Activated CD4-positive, alpha-beta memory T cell treated with anti-CD3 and anti-CD28 coated beads, Interleukin-2, amount 10 ng/mL, durations not matched to agents 7 days and 5 days (primary cell): ENCODE results near the gene HAUS7. TPM values are rescaled to one million over a fixed set of nuclear protein-coding genes. Genes with fewer than 3 reads are reported as not detected.
"Not testable (repeated sequence)": the region's sequence is repeated elsewhere in the genome, so short reads cannot be mapped to it uniquely, and the experiment has no call there.

Experiments
- CTCF ChIA-PET: fragments of 350-600 bp; sonication (Branson Sonifier 250); formaldehyde crosslinking; loops from one replicate; lab custom pipeline; 2021; ENCODE audit warnings: antibody characterized with exemption, inconsistent platforms; lab: Charles Lee
- POLR2A ChIA-PET: fragments of 350-600 bp; sonication (Branson Sonifier 250); formaldehyde crosslinking; loops from one replicate; lab custom pipeline; 2021; ENCODE audit warnings: antibody characterized with exemption; lab: Charles Lee
- DNase-seq: peaks from one replicate; pipeline ENCODE4 v3.0.0-alpha.2; 2020
- H3K27ac Mint-ChIP-seq: one replicate; pipeline ENCODE4 v1.8.0; 2021; ENCODE audit warnings: mild to moderate bottlenecking, mixed read lengths
- H3K27me3 Mint-ChIP-seq: one replicate; pipeline ENCODE4 v1.8.0; 2021; ENCODE audit warnings: mixed read lengths
- H3K36me3 Mint-ChIP-seq: one replicate; pipeline ENCODE4 v1.8.0; 2021; ENCODE audit warnings: low read depth, mixed read lengths
- H3K4me1 Mint-ChIP-seq: one replicate; pipeline ENCODE4 v1.8.0; 2021; ENCODE audit warnings: mixed read lengths
- H3K4me3 Mint-ChIP-seq: one replicate; pipeline ENCODE4 v1.8.0; 2021; ENCODE audit warnings: mild to moderate bottlenecking, mixed read lengths
- H3K9me3 Mint-ChIP-seq: one replicate; pipeline ENCODE4 v1.8.0; 2021; ENCODE audit warnings: mixed read lengths
- total RNA-seq, 2 experiments: library from RNA; stranded (reverse); gene quantifications; one replicate each; pipeline ENCODE4 v1.2.3, GENCODE V29; 2021

The HAUS7 gene
- total RNA-seq, 2 experiments from 2014 or later: 33.8 to 40.5 TPM

GRCh38 chrX:153409414-153410101, 60.8 kb downstream of the HAUS7 start:
- Mint-ChIP-seq H3K36me3 (no peaks in the 10 kb centered on the region), H3K27me3 (peaks cover 5% of the 10 kb centered on the region), H3K4me3 (no peak overlapping the region), H3K9me3 (no peaks in the 10 kb centered on the region), H3K4me1 (peaks cover 19% of the 10 kb centered on the region), H3K27ac (no peak overlapping the region)
- ChIA-PET CTCF (no interaction called here), POLR2A (no interaction called here)
- no peak for DNase-seq

GRCh38 chrX:153408871-153409351, 61.5 kb downstream of the HAUS7 start:
- CTCF ChIA-PET: no interaction called here
- H3K27me3 Mint-ChIP-seq: peaks cover 5% of the 10 kb centered on the region
- H3K4me3 Mint-ChIP-seq: no peak overlapping the region
- H3K4me1 Mint-ChIP-seq: peaks cover 21% of the 10 kb centered on the region
- no peak overlapping the region for H3K27ac Mint-ChIP-seq
- H3K36me3 Mint-ChIP-seq: no peaks in the 10 kb centered on the region
- POLR2A ChIA-PET: no interaction called here
- DNase-seq: no peak
- no peaks in the 10 kb centered on the region for H3K9me3 Mint-ChIP-seq

- peaks cover 7% of the 10 kb centered on the region for H3K27me3 Mint-ChIP-seq
- H3K27ac Mint-ChIP-seq: no peak overlapping the region
- H3K4me3 Mint-ChIP-seq: no peak overlapping the region
- H3K36me3 Mint-ChIP-seq: no peaks in the 10 kb centered on the region
- H3K9me3 Mint-ChIP-seq: no peaks in the 10 kb centered on the region
- ChIA-PET CTCF (no interaction called here), POLR2A (no interaction called here)
- no peak for DNase-seq
- H3K4me1 Mint-ChIP-seq: peaks cover 20% of the 10 kb centered on the region
Observed at GRCh38 chrX:153408221-153408721, 62.1 kb downstream of the HAUS7 start.

- peaks cover 21% of the 10 kb centered on the region for H3K4me1 Mint-ChIP-seq
- ChIA-PET CTCF (no interaction called here), POLR2A (no interaction called here)
- no peaks in the 10 kb centered on the region for H3K9me3 Mint-ChIP-seq
- no peak overlapping the region for H3K4me3 Mint-ChIP-seq
- H3K27ac Mint-ChIP-seq: no peak overlapping the region
- no peaks in the 10 kb centered on the region for H3K36me3 Mint-ChIP-seq
- DNase-seq: no peak
- peaks cover 12% of the 10 kb centered on the region for H3K27me3 Mint-ChIP-seq
Observed at GRCh38 chrX:153407736-153408135, 62.6 kb downstream of the HAUS7 start.

DNA sequence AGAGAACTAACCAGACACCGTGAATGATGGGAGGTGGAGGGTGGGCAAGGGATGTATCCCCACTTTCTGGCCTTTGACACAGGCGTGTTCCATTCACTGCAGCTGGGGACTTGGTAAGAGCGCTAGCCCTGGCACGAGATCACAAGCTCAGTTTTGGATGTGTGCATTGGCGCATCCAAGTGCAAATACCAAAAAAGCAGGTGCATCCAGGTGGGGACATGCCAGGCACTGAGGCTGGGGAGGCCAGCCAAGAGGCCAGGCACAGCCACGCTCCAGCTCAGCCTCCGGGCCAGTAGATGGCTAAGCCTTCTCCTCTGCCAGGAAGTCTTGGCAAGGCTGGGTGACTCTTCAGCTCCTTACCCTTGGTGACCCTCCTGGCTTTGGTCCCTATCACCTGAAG, 63.5 kb downstream of the HAUS7 start:
- H3K4me3 Mint-ChIP-seq: no peak overlapping the region
- peaks cover 15% of the 10 kb centered on the region for H3K4me1 Mint-ChIP-seq
- CTCF ChIA-PET: no interaction called here
- no peaks in the 10 kb centered on the region for H3K9me3 Mint-ChIP-seq
- H3K27me3 Mint-ChIP-seq: peaks cover 12% of the 10 kb centered on the region
- no peak overlapping the region for H3K27ac Mint-ChIP-seq
- POLR2A ChIA-PET: no interaction called here
- no peaks in the 10 kb centered on the region for H3K36me3 Mint-ChIP-seq
- DNase-seq: no peak

- Mint-ChIP-seq H3K9me3 (no peaks in the 10 kb centered on the region), H3K36me3 (no peaks in the 10 kb centered on the region), H3K27ac (no peak overlapping the region), H3K27me3 (peaks cover 11% of the 10 kb centered on the region), H3K4me1 (peaks cover 13% of the 10 kb centered on the region), H3K4me3 (no peak overlapping the region)
- ChIA-PET CTCF (no interaction called here), POLR2A (no interaction called here)
- no peak for DNase-seq
Observed at GRCh38 chrX:153406011-153406410, 64.4 kb downstream of the HAUS7 start.

DNA sequence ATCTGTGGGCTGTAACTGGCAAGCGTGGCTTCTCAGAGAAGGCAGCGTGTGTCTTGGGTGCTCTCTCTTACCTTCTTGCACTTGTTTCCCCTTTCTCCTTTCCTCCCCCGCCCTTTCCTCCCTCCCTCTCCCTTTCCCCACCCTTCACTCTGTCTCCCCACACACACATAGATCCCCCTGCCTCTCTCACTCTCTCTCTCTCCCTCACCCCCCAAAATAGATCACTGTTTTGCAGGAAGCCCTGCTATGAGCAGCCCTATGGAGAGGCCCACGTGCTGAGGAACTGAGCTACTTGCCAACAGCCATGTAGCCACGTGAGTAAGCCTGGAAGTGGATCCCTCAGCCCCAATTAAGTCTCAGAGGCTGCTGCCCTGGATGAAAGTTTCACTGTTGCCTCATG, 65.0 kb downstream of the HAUS7 start:
- POLR2A ChIA-PET: no interaction called here

DNA sequence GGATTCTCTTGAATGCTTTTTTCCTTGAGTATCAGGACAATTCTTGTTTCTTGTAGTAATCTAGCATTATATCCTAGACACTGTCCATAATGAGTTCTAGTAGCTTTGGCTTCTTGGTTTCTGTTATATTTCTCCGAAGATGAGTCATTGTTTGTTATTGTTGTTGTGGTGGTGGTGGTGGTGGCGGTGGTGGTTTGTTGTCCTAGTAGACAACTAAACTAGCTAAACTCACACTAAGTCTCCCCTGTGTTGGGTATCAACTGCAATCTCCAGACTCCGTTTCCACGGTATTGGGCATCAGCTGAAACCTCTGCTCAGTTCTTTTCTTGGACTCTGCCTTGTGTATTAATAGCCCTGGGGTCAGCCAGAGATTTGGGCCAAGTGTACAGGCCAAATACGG, 66.0 kb downstream of the HAUS7 start:
- CTCF ChIA-PET, POLR2A ChIA-PET, H3K9me3 Mint-ChIP-seq, H3K36me3 Mint-ChIP-seq, H3K27me3 Mint-ChIP-seq, H3K27ac Mint-ChIP-seq, H3K4me3 Mint-ChIP-seq: not testable (repeated sequence)
- DNase-seq: peak; percentile 37
- H3K4me1 Mint-ChIP-seq: peaks cover 16% of the 10 kb centered on the region

More for the DNA sequence above, 65.0 kb downstream of the HAUS7 start:
- DNase-seq: no peak
- Mint-ChIP-seq H3K4me1 (peaks cover 11% of the 10 kb centered on the region), H3K4me3 (no peak overlapping the region), H3K36me3 (no peaks in the 10 kb centered on the region), H3K27me3 (peaks cover 8% of the 10 kb centered on the region), H3K9me3 (no peaks in the 10 kb centered on the region), H3K27ac (no peak overlapping the region)
- CTCF ChIA-PET: no interaction called here

DNA sequence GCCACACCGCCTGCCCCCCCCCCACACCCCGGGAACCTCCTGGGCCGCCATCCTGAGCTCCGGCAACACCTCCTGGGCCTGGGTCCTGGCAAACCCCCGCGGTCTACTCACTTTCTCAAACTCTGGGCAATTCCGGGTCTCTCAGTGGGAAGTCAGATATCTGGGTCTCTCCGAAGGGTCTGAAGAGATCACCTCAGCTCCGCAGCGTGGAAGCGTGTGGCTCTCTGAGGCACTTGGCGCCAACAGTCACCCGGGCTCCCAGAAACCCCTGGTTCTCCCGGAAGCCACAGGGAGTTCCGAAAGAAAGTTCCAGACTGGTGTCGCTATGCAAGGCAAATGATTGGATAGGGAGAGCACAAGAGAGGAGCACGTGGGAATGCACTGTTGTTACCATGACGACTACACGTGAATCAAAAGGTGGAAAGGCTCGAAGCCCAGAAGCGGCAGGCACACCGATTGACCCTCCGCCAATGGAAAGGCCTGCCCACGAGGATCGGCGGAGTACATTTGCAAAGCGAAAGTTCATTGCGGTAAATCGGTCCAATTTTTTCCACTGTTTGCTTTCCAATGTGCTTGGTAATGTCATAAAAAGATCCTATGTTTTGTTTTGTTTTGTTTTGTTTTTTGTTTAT, 69.1 kb downstream of the HAUS7 start, which contains the start of gene PNMA6E:
Gene PNMA6E (minus strand): TSS at position 218 of the 632 bp plus-strand sequence. CDS start 2,501 bp downstream, outside the sequence.
- Mint-ChIP-seq H3K27me3 (peaks cover 10% of the 10 kb centered on the region), H3K36me3 (no peaks in the 10 kb centered on the region), H3K9me3 (no peaks in the 10 kb centered on the region), H3K4me1 (peaks cover 16% of the 10 kb centered on the region), H3K4me3 (no peak within 1 kb of the TSS), H3K27ac (no peak within 1 kb of the TSS)
- POLR2A ChIA-PET: no interaction called here
- no peak for DNase-seq
- CTCF ChIA-PET: no interaction called here

- no peaks in the 10 kb centered on the region for H3K9me3 Mint-ChIP-seq
- peak; percentile 58 for DNase-seq
- CTCF ChIA-PET: interaction anchor here (1.0 kb wide), 1 partner anchor 20 kb away, joined by 3 read pairs; no protein-coding TSS in a partner anchor
- no peak overlapping the region for H3K4me3 Mint-ChIP-seq
- H3K36me3 Mint-ChIP-seq: no peaks in the 10 kb centered on the region
- H3K4me1 Mint-ChIP-seq: peaks cover 22% of the 10 kb centered on the region
- H3K27ac Mint-ChIP-seq: no peak overlapping the region
- POLR2A ChIA-PET: no interaction called here
- peaks cover 10% of the 10 kb centered on the region for H3K27me3 Mint-ChIP-seq
Observed at GRCh38 chrX:153400146-153401132, 69.9 kb downstream of the HAUS7 start.

DNA sequence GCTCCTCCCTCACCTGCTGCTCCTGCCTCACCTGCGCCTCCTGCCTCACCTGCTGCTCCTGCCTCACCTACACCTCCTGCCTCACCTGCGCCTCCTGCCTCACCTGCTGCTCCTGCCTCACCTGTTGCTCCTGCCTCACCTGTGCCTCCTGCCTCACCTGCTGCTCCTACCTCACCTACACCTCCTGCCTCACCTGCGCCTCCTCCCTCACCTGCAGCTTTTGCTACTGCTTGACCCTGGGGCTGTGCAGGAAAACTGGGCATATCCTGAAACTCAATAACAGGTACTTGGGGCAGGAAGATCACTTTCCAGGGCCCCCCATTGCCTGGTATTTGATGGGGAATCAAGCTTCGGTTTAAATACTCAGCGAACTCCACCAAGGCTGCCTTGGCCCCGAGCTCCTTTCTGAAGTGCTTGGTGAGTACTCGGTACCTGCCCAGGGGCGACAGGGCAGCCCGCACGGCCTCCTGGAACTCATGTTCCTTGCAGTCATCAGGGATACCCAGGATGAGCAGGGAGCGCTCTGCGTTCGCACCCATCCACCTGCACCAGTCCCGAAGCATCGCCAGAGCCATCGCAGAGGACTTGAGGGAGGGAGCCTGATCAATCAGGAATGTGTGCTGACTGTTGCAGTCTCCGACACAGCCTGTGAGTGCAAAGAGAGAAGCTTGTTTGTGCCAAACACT, 72.0 kb downstream of the HAUS7 start:
- ChIA-PET CTCF (interaction anchor here (1.5 kb wide), 1 partner anchor 366 kb away, joined by 4 read pairs; no protein-coding TSS in a partner anchor), POLR2A (no interaction called here)
- no peaks in the 10 kb centered on the region for H3K36me3 Mint-ChIP-seq
- no peak for DNase-seq
- H3K4me1 Mint-ChIP-seq: peaks cover 26% of the 10 kb centered on the region
- H3K27ac Mint-ChIP-seq: no peak overlapping the region
- no peak overlapping the region for H3K4me3 Mint-ChIP-seq
- H3K27me3 Mint-ChIP-seq: peaks cover 9% of the 10 kb centered on the region
- no peaks in the 10 kb centered on the region for H3K9me3 Mint-ChIP-seq
